Chondrocyte (in vitro differentiated cells): ENCODE results near the gene OR9A4. TPM values are rescaled to one million over a fixed set of nuclear protein-coding genes. Genes with fewer than 3 reads are reported as not detected.

ENCODE experiments used
- DNase-seq: peaks from one replicate; pipeline ENCODE4 v3.0.0; 2021; ENCODE audit warnings: mixed read lengths, low spot score
- H3K27ac Mint-ChIP-seq: one replicate; pipeline ENCODE4 v1.8.0; 2021; ENCODE audit warnings: mild to moderate bottlenecking, moderate library complexity, mixed read lengths; ENCODE audit not compliant: unreplicated experiment
- H3K27me3 Mint-ChIP-seq: 2 replicates; pipeline ENCODE4 v1.8.0; 2021; ENCODE audit warnings: low read depth, mixed read lengths
- H3K36me3 Mint-ChIP-seq: 2 replicates; pipeline ENCODE4 v1.8.0; 2021; ENCODE audit warnings: low read depth, mixed read lengths
- H3K4me1 Mint-ChIP-seq: 2 replicates; pipeline ENCODE4 v1.8.0; 2021; ENCODE audit warnings: low read depth, mild to moderate bottlenecking, mixed read lengths
- H3K4me3 Mint-ChIP-seq: one replicate; pipeline ENCODE4 v1.8.0; 2021; ENCODE audit warnings: mild to moderate bottlenecking, moderate library complexity, mixed read lengths; ENCODE audit not compliant: unreplicated experiment
- H3K9me3 Mint-ChIP-seq: 2 replicates; pipeline ENCODE4 v1.8.0; 2021; ENCODE audit warnings: low read depth, mixed read lengths
- total RNA-seq: library from RNA; stranded (reverse); gene quantifications from 3 replicates; pipeline ENCODE4 v1.2.1, GENCODE V29; 2021
- TF ChIP-seq, protein P1 (sequence below): fragments of 200-600 bp; sonication (generic); IDR thresholded peaks from 2 replicates; pipeline ENCODE4 v1.5.0; 2021; ENCODE audit warnings: antibody characterized with exemption, mild to moderate bottlenecking, moderate library complexity

The OR9A4 gene
- total RNA-seq, 1 donor from 2014 or later, result not detected

DNA sequence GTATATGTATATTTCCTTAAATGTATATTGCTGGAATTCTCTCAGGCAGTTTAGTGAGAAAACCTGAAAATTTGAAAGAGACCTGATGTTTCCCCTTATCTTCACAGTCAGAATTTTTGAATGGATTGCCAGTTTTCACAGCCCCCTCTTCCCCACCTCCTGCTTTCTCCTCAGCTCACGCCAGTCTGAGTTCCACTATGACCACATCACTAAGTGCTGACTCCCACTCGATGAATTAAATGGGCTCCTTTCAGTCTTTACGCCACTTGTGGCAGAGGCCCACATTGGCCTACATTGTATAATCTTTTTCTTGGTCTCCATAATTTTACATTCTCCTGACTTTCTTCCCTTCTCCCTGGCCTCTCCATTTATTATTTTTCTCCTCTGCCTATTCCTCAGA, 33.7 kb downstream of the OR9A4 start:
- Mint-ChIP-seq H3K27ac (no peak overlapping the region), H3K27me3 (peaks cover 10% of the 10 kb centered on the region), H3K36me3 (no peaks in the 10 kb centered on the region), H3K4me3 (no peak overlapping the region), H3K4me1 (no peaks in the 10 kb centered on the region), H3K9me3 (peaks cover 2% of the 10 kb centered on the region)
- DNase-seq, result no peak
- TF ChIP-seq, protein P1, sequence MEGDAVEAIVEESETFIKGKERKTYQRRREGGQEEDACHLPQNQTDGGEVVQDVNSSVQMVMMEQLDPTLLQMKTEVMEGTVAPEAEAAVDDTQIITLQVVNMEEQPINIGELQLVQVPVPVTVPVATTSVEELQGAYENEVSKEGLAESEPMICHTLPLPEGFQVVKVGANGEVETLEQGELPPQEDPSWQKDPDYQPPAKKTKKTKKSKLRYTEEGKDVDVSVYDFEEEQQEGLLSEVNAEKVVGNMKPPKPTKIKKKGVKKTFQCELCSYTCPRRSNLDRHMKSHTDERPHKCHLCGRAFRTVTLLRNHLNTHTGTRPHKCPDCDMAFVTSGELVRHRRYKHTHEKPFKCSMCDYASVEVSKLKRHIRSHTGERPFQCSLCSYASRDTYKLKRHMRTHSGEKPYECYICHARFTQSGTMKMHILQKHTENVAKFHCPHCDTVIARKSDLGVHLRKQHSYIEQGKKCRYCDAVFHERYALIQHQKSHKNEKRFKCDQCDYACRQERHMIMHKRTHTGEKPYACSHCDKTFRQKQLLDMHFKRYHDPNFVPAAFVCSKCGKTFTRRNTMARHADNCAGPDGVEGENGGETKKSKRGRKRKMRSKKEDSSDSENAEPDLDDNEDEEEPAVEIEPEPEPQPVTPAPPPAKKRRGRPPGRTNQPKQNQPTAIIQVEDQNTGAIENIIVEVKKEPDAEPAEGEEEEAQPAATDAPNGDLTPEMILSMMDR, result no peak

DNA sequence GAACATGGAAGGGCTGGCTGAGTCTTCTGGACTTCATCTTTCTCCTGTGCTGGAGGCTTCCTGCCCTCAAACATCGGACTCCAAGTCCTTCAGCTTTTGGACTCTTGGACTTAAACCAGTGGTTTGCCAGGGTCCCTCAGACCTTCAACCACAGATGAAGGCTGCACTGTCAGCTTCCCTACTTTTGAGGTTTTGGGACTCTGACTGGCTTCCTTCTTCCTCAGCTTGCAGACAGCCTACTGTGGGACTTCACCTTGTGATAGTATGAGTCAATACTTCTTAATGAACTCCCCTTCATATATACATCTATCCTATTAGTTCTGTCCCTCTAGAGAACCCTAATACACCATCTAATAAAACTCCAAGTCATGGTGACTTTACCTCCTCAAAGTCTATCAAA, 34.6 kb downstream of the OR9A4 start:
- Mint-ChIP-seq H3K4me3 (no peak overlapping the region), H3K9me3 (peaks cover 2% of the 10 kb centered on the region), H3K27me3 (peaks cover 10% of the 10 kb centered on the region), H3K27ac (no peak overlapping the region), H3K36me3 (no peaks in the 10 kb centered on the region), H3K4me1 (no peaks in the 10 kb centered on the region)
- TF ChIP-seq, protein P1, result no peak
- DNase-seq, result no peak

DNA sequence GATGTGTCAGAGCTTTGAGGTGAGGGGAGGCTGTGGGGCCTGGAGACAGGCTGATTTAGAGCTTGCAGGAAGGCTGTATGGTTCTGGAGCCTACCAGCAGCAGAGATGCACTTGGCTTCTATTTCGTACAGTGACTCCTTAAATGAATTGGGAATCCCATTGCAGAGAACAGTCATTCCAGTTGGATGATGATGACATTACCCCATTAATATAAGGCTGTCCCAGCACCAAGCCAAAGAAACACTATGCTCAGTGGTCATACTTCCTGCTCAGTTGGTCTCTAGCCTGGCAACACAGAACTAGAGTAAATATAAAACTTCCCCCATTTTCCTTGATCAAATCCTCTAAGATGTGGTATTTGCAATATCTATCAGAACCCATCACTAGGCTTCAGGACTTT, 36.3 kb downstream of the OR9A4 start:
- H3K9me3 Mint-ChIP-seq, result no peaks in the 10 kb centered on the region
- H3K4me1 Mint-ChIP-seq, result no peaks in the 10 kb centered on the region
- TF ChIP-seq, protein P1, result no peak
- no peak for DNase-seq
- H3K36me3 Mint-ChIP-seq, result no peaks in the 10 kb centered on the region
- no peak overlapping the region for H3K4me3 Mint-ChIP-seq
- peaks cover 10% of the 10 kb centered on the region for H3K27me3 Mint-ChIP-seq
- H3K27ac Mint-ChIP-seq, result no peak overlapping the region

DNA sequence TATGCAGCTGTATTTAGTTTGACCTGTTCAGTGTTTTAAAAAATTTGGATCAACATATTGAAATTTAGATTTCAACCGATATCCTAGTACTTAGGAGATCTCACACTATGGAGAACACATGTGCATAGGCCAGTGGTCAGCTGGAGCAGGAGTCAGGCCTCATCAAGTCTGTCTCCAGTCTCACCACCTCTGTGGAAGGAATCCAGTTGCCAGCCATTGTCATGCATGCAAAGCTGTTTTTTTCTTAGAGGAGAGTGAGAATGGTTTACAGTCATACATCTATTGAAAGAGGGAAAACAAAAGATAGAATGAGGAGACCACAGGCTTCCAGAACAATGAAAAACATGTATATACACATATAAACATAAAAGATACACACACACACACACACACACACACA, 38.1 kb downstream of the OR9A4 start:
- H3K27ac Mint-ChIP-seq, result no peak overlapping the region
- DNase-seq, result no peak
- no peaks in the 10 kb centered on the region for H3K9me3 Mint-ChIP-seq
- H3K4me3 Mint-ChIP-seq, result no peak overlapping the region
- no peaks in the 10 kb centered on the region for H3K4me1 Mint-ChIP-seq
- TF ChIP-seq, protein P1, result no peak
- peaks cover 10% of the 10 kb centered on the region for H3K27me3 Mint-ChIP-seq
- H3K36me3 Mint-ChIP-seq, result no peaks in the 10 kb centered on the region

DNA sequence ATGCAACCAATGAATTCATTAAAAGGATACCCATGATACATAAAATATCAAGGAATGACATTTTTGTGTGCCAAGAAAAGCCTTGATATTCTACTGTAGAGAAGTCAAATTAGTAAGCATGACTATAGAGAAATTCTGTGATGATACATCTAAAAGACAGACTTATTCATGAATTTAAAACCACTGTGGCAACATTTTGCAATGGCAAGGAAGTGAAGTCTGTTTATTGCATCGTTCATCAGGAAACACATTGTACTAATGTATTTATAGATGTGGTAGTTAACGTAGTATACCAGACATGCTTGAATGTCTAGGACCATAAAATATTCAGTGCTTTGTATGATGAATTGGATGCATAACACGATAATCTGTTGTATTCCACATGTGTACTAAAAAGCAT, 39.9 kb downstream of the OR9A4 start:
- TF ChIP-seq, protein P1, result no peak
- DNase-seq, result no peak
- H3K27ac Mint-ChIP-seq, result no peak overlapping the region
- H3K27me3 Mint-ChIP-seq, result peaks cover 4% of the 10 kb centered on the region
- no peaks in the 10 kb centered on the region for H3K36me3 Mint-ChIP-seq
- H3K9me3 Mint-ChIP-seq, result no peaks in the 10 kb centered on the region
- no peak overlapping the region for H3K4me3 Mint-ChIP-seq
- no peaks in the 10 kb centered on the region for H3K4me1 Mint-ChIP-seq
